H1 (cell line): Measurements from ENCODE around the gene GGT7. TPM values are rescaled to one million over a fixed set of nuclear protein-coding genes. Genes with fewer than 3 reads are reported as not detected.

Source experiments
- CTCF ChIA-PET: fragments of 300-600 bp; sonication (Branson Sonifier 250); formaldehyde crosslinking; loops from one replicate; lab custom pipeline; 2021; ENCODE audit not compliant: partially characterized antibody; lab: Charles Lee
- POLR2A ChIA-PET: fragments of 300-600 bp; sonication (Branson Sonifier 250); formaldehyde crosslinking; loops from one replicate; lab custom pipeline; 2021; ENCODE audit warnings: inconsistent platforms; ENCODE audit not compliant: partially characterized antibody; lab: Charles Lee
- DNase-seq, 2 experiments: peaks; one replicate each; pipeline versions ENCODE4 v3.0.0 to v3.0.0-alpha.2; 2010 to 2022; ENCODE audit warnings: low spot score in 2 of 2, low read depth in 1 of 2, mixed read lengths in 1 of 2
- FAIRE-seq: peaks from 2 replicates; lab custom pipeline; 2011; peaks lifted over from hg19 to GRCh38; lab: Jason Lieb, UNC
- H2AFZ ChIP-seq: 2 replicates; pipeline ENCODE4 v1.8.1; 2012; ENCODE audit warnings: low read length, inconsistent platforms
- H2AK5ac ChIP-seq: 2 replicates; pipeline ENCODE4 v1.6.1; 2013; ENCODE audit warnings: low read depth, low read length
- H2BK120ac ChIP-seq: replicated peaks from 2 replicates; pipeline ENCODE3; 2013; ENCODE audit warnings: low read depth, low read length, inconsistent platforms
- H2BK12ac ChIP-seq: 2 replicates; pipeline ENCODE4 v1.6.1; 2013; ENCODE audit warnings: low read depth, low read length
- H2BK15ac ChIP-seq: 2 replicates; pipeline ENCODE4 v1.6.1; 2013; ENCODE audit warnings: low read length
- H2BK20ac ChIP-seq: 2 replicates; pipeline ENCODE4 v1.6.1; 2013; ENCODE audit warnings: low read length
- H2BK5ac ChIP-seq: 2 replicates; pipeline ENCODE4 v1.6.1; 2013; ENCODE audit warnings: low read depth, low read length
- H3K14ac ChIP-seq: 2 replicates; pipeline ENCODE4 v1.6.1; 2013; ENCODE audit warnings: inconsistent platforms; ENCODE audit not compliant: insufficient read length
- H3K18ac ChIP-seq: 2 replicates; pipeline ENCODE4 v1.6.1; 2013; ENCODE audit warnings: low read length; ENCODE audit errors: extremely low read depth
- H3K23ac ChIP-seq: 2 replicates; pipeline ENCODE4 v1.6.1; 2013; ENCODE audit warnings: inconsistent platforms; ENCODE audit not compliant: insufficient read length
- H3K23me2 ChIP-seq: 2 replicates; pipeline ENCODE4 v1.6.1; 2013; ENCODE audit warnings: low read depth, low read length
- H3K27ac ChIP-seq: 2 replicates; pipeline ENCODE4 v1.6.1; 2011; ENCODE audit warnings: low read depth, low read length, inconsistent platforms
- H3K27me3 ChIP-seq, 4 experiments: replicated peaks in 1 of 4; 1 replicate in 1 of 4; 2 replicates in 3 of 4; pipeline versions ENCODE4 v1.6.1 to v1.8.1; 2011 to 2013; ENCODE audit warnings: low read length in 3 of 4, mild to moderate bottlenecking in 3 of 4, inconsistent platforms in 2 of 4, mixed read lengths in 2 of 4, moderate library complexity in 1 of 4; ENCODE audit not compliant: control insufficient read depth in 3 of 4, insufficient read depth in 3 of 4; ENCODE audit errors: extremely low read depth in 1 of 4
- H3K36me3 ChIP-seq, 4 experiments: 2 replicates each; pipeline versions ENCODE4 v1.6.1 to v1.8.1; 2011 to 2013; ENCODE audit warnings: mild to moderate bottlenecking in 4 of 4, low read length in 3 of 4, moderate library complexity in 2 of 4, control low read depth in 1 of 4, inconsistent platforms in 1 of 4; ENCODE audit not compliant: insufficient read depth in 4 of 4, control insufficient read depth in 2 of 4
- H3K4ac ChIP-seq: replicated peaks from 2 replicates; pipeline ENCODE3; 2013; ENCODE audit warnings: low read length, low read depth, mixed read lengths, inconsistent platforms; ENCODE audit not compliant: insufficient read length
- H3K4me1 ChIP-seq, 4 experiments: replicated peaks in 1 of 4; 1 replicate in 1 of 4; 2 replicates in 3 of 4; pipeline versions ENCODE4 v1.6.1 to v1.8.1; 2011 to 2013; ENCODE audit warnings: low read length in 3 of 4, inconsistent platforms in 2 of 4, mixed read lengths in 1 of 4; ENCODE audit not compliant: insufficient read depth in 4 of 4, control insufficient read depth in 3 of 4
- H3K4me2 ChIP-seq, 2 experiments: 2 replicates each; pipeline versions ENCODE4 v1.6.1 to v1.8.1; 2011 to 2013; ENCODE audit warnings: low read depth in 2 of 2, low read length in 2 of 2, control low read depth in 1 of 2, inconsistent platforms in 1 of 2, mild to moderate bottlenecking in 1 of 2; ENCODE audit not compliant: insufficient read depth in 1 of 2
- H3K4me3 ChIP-seq, 4 experiments: fragments of 200-600, 300-600 bp in 1 of 4; sonication (generic), shearing (Covaris generic), sonication (Bioruptor Twin) in 1 of 4; 2 replicates each; pipeline versions ENCODE4 v1.5.1 to v1.8.1; 2011 to 2016; ENCODE audit warnings: low read length in 4 of 4, low read depth in 3 of 4, control low read depth in 2 of 4, inconsistent platforms in 2 of 4, mild to moderate bottlenecking in 2 of 4, mixed read lengths in 1 of 4, moderate library complexity in 1 of 4; ENCODE audit not compliant: insufficient read depth in 2 of 4; ENCODE audit errors: extremely low read depth in 1 of 4
- H3K56ac ChIP-seq: replicated peaks from 2 replicates; pipeline ENCODE3; 2013; ENCODE audit warnings: low read depth, mild to moderate bottlenecking, mixed read lengths, low read length, inconsistent platforms; ENCODE audit not compliant: insufficient read length
- H3K79me1 ChIP-seq: 2 replicates; pipeline ENCODE4 v1.6.1; 2013; ENCODE audit warnings: low read depth, low read length, control low read depth
- H3K79me2 ChIP-seq, 2 experiments: 2 replicates each; pipeline versions ENCODE4 v1.6.1 to v1.8.1; 2012 to 2013; ENCODE audit warnings: low read length in 2 of 2, mild to moderate bottlenecking in 2 of 2, inconsistent platforms in 1 of 2; ENCODE audit not compliant: insufficient read depth in 2 of 2, control insufficient read depth in 1 of 2
- H3K9ac ChIP-seq, 4 experiments: replicated peaks in 1 of 4; 1 replicate in 1 of 4; 2 replicates in 3 of 4; pipeline versions ENCODE4 v1.6.1 to v1.8.1; 2011 to 2013; ENCODE audit warnings: low read depth in 3 of 4, low read length in 3 of 4, control low read depth in 2 of 4, mild to moderate bottlenecking in 2 of 4, moderate library complexity in 2 of 4, inconsistent platforms in 1 of 4; ENCODE audit errors: extremely low read depth in 1 of 4
- H3K9me3 ChIP-seq, 2 experiments: 2 replicates each; pipeline versions ENCODE4 v1.6.1 to v1.8.1; 2012 to 2013; ENCODE audit warnings: mild to moderate bottlenecking in 2 of 2, moderate library complexity in 2 of 2, control low read depth in 1 of 2, inconsistent platforms in 1 of 2, low read depth in 1 of 2, low read length in 1 of 2, mixed read lengths in 1 of 2; ENCODE audit not compliant: insufficient read depth in 2 of 2
- H4K20me1 ChIP-seq, 2 experiments: replicated peaks in 1 of 2; 2 replicates each; pipeline versions ENCODE3 to v1.8.1; 2011 to 2013; ENCODE audit warnings: inconsistent platforms in 2 of 2, low read length in 2 of 2, mild to moderate bottlenecking in 1 of 2; ENCODE audit not compliant: insufficient read depth in 2 of 2, control insufficient read depth in 1 of 2
- H4K5ac ChIP-seq: 2 replicates; pipeline ENCODE4 v1.6.1; 2013; ENCODE audit warnings: low read length, low read depth, mixed read lengths, inconsistent platforms; ENCODE audit not compliant: insufficient read length
- H4K8ac ChIP-seq: 2 replicates; pipeline ENCODE4 v1.8.0; 2013; ENCODE audit warnings: mild to moderate bottlenecking, moderate library complexity, low read length, inconsistent platforms; ENCODE audit not compliant: insufficient read depth; ENCODE audit errors: extremely low read depth
- H4K91ac ChIP-seq: replicated peaks from 2 replicates; pipeline ENCODE3; 2013; ENCODE audit warnings: low read length, mixed read lengths, inconsistent platforms; ENCODE audit not compliant: insufficient read length
- EP300 ChIP-seq, 2 experiments: IDR thresholded peaks; 1 replicate in 1 of 2; 2 replicates in 1 of 2; pipeline ENCODE4 v1.6.1; 2011 to 2012; ENCODE audit warnings: low read depth in 2 of 2, low read length in 2 of 2, mild to moderate bottlenecking in 2 of 2, borderline replicate concordance in 1 of 2, inconsistent platforms in 1 of 2, moderate library complexity in 1 of 2
- polyA plus RNA-seq, 7 experiments: library from polyadenylated mRNA; depleted of rRNA in 3 of 7; stranded (reverse) in 5 of 7; unstranded in 2 of 7; fragments of >200 nt in 5 of 7; fragments of 200-250 nt in 2 of 7; gene quantifications; 1 replicate in 5 of 7; 2 replicates in 1 of 7; 4 replicates in 1 of 7; pipeline versions ENCODE4 v1.2.1 to v1.2.3, GENCODE V29; 2011 to 2013; ENCODE audit warnings: missing spikeins in 2 of 7, mixed read lengths in 2 of 7
- total RNA-seq: library from RNA; stranded (reverse); fragmentation: NEBNext Ultra II Directional; extraction: Animal tissue kit (Norgen Biotek cat#: 25700); gene quantifications from 2 replicates; pipeline ENCODE4 v1.2.1, GENCODE V29; 2021
- TF ChIP-seq, protein P1 (sequence below): IDR thresholded peaks from 2 replicates; pipeline ENCODE4 v1.6.1; 2012; ENCODE audit warnings: inconsistent platforms

The GGT7 gene
- total and polyA plus RNA-seq, 2 of the 8 experiments (the other 6 are each of a cell fraction or from before 2014, with no cell fraction given), result 20.2 to 25.5 TPM

GRCh38 chr20:34920055-34920454 lies 47.4 kb upstream of the GGT7 start:
- Histone ChIP-seq H2BK20ac (no peak overlapping the region), H3K79me2 (no peaks in the 10 kb centered on the region), H3K4me1 (no peaks in the 10 kb centered on the region), H2BK5ac (no peak overlapping the region), H2BK15ac (no peak overlapping the region), H3K56ac (no peak overlapping the region), H3K18ac (no peak overlapping the region), H3K79me1 (no peaks in the 10 kb centered on the region; the same call in 1 of the 2 replicates), H2BK120ac (no peak overlapping the region), H3K23ac (no peak overlapping the region), H3K9me3 (peaks cover 2 to 4% of the 10 kb centered on the region in 2 experiments; a peak in 2 of 4 replicates), H3K9ac (no peak overlapping the region), H3K4me2 (no peak overlapping the region), H4K91ac (no peak overlapping the region), H4K8ac (no peak overlapping the region), H3K27me3 (no peaks in the 10 kb centered on the region), H2BK12ac (no peak overlapping the region), H3K27ac (no peak overlapping the region), H4K5ac (no peak overlapping the region), H2AFZ (no peak overlapping the region), H3K14ac (no peak overlapping the region), H3K36me3 (peaks cover 0 to 8% (median 0%) of the 10 kb centered on the region in 4 experiments; a peak in 3 of 8 replicates), H3K23me2 (no peaks in the 10 kb centered on the region; the same call in 1 of the 2 replicates), H4K20me1 (peaks cover 0 to 2% of the 10 kb centered on the region in 2 experiments), H2AK5ac (no peak overlapping the region), H3K4ac (no peak overlapping the region), H3K4me3 (no peak overlapping the region)
- ChIA-PET POLR2A (no interaction called here), CTCF (interaction anchor here (0.6 kb wide), 1 partner anchor 64 kb away, joined by 3 read pairs; no protein-coding TSS in a partner anchor)
- DNase-seq, result no peak
- TF ChIP-seq, protein P1, sequence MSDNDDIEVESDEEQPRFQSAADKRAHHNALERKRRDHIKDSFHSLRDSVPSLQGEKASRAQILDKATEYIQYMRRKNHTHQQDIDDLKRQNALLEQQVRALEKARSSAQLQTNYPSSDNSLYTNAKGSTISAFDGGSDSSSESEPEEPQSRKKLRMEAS, result no peak
- no peak for TF ChIP-seq EP300 (IDR thresholded peaks at IDR 0.05; ENCODE audit: borderline replicate concordance in 1 of 2, low read depth in 2 of 2, low read length in 2 of 2)
- FAIRE-seq, result no peak
